SK-N-DZ (cell line): ENCODE results near the gene OR2V1.
"Not testable (repeated sequence)": the region's sequence is repeated elsewhere in the genome, so short reads cannot be mapped to it uniquely, and the experiment has no call there.

Experiments used
- DNase-seq: peaks from one replicate; pipeline ENCODE4 v3.0.0-alpha.2; 2015; ENCODE audit warnings: low spot score

Gene OR2V1

DNA sequence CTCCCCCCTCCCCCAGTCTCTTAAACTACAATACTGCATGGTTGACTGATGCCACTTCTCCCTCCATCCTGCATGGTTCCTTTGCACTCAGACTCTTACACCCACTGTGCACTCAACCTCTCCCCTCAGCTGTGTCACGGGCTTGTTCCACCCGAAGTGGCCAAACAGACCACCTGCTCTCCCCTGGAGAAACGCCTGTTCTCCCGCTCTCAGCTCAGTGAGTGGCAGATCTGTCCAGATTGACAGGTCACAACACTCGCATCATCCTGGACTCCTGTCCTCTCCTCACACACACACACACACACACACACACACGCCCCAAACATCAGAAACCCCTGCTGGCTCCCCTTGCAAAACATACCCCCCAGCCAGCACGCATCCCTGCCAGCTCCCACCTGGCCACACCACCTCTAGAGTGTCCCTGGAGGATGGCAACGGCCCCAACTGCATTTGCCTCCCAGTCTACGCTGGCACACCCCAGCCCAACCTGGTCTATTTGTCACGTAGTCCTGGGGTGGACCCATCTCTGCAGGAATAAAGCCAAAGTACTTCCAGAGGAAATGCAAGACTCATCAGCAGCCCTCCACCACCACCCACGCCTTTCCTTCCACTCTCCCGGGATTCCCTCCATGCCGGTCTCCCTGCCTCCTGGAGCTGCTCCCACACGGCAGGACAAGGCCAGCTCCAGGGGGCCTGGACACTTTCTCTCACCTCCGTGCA is 2.9 kb downstream of the OR2V1 start:
- DNase-seq = no peak

DNA sequence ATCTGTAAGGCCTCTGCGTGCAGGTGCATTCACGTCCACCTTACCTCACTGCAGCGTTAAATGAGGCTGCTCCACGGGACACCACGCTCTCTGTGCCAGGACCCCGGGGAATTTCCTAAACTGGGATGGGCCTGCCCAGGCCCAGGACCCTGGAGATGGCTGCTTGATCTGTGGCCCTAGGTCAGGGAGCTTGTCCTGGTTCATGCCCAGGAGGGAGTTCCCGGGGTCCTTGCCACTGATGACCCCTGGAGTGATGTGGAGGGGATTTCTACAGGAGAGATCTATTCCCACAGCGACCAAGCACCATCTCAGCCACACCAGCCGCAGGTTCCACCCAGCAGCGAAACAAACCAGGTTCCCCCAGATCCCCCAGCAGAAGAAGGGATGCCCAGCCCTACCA is 3.5 kb downstream of the OR2V1 start:
- DNase-seq = no peak

DNA sequence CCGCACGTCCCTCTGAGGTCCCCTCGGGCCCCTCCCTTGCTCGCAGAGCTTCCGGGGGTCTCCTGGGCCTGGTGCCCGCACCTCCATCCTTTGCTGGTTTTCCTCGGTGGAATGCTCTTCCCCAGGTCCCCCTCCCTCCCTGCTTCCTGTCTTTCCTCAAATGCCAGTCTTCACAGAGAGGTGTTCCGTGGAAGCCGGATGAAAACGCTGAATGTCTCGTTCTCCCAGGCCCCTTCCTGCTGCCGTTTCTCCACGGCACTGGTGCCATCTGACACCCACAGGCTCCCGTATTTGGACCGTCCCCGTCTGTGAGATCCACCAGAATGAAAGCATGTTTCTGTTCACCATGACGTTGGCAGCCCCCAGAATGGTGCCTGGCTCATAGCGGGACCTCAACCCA is 4.1 kb downstream of the OR2V1 start:
- DNase-seq = no peak

DNA sequence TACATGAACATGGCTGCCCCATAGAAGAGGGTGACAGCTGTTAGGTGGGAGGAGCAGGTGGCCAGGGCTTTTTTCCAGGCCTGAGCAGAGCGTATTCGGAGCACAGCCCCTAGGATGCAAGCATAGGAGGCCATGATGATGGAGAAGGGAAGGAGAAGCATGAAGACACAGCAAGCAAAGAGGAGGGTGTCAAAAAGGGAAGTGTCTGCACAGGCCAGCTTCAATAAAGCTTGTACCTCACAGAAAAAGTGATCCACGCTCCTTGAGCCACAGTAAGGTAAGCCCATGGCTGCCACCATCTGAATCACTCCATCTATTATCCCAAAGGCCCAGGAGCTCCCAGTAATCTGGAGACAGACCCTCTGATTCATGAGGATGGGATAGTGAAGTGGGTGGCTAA is 6.4 kb downstream of the OR2V1 start:
- no peak for DNase-seq

DNA sequence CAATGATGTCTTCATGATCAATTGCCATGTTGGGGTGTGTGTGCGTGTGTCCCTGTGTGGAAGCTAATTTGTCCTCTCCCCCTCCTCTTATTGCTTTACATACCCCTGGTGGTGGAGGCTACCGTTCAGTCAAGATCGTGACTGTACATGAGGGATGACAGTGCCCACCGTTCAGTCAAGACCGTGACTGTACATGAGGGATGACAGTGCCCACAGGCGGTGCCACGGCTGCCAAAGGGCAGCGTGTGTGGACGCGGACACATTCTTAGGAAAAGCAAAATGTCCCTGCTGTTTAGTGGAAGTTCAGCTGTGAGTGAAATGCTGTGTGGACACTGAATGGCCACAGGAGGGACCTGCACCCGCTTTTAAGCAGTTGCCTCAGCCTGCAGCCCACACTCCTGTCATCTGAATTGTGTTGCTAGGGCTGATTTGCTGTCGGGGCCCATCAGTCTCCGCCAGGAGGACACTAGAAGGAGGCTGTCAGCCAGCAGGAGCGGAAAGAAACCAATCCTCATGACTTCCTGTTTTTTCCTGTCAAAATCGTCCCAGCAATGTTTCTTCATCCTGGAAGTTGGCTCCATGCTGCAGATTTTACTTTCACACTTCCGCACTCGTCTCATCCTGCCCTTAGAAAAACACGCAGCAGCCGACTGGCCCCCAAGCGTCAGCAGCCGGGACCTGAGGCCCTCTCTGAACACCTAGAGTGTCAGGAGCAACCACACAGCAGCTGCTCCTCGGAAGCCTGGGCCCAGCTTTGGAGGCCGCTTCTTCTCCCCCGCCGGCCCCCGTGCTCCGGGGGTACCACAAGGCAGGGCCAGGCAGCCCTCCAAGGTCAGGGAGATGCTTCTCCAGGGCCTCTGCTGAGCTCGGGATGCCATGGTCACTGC is 9.1 kb downstream of the OR2V1 start:
- DNase-seq = no peak

DNA sequence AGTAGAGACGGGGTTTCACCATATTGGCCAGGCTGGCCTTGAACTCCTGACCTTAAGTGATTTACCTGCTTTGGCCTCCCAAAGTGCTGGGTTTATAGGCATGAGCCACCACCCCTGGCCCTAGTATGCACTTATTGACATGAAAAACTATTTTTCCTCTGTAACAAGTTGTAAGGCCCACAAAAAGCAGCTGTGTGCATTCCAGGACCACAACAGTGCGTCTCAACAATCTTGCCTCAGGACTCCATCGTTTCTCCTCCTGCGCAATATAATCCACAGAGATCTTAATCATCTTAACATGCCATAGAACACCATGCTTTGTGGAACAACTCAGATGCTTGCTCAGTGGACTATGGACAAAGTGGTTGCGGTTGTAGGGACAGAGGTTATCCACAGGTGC is 10.2 kb downstream of the OR2V1 start:
- DNase-seq = no peak

DNA sequence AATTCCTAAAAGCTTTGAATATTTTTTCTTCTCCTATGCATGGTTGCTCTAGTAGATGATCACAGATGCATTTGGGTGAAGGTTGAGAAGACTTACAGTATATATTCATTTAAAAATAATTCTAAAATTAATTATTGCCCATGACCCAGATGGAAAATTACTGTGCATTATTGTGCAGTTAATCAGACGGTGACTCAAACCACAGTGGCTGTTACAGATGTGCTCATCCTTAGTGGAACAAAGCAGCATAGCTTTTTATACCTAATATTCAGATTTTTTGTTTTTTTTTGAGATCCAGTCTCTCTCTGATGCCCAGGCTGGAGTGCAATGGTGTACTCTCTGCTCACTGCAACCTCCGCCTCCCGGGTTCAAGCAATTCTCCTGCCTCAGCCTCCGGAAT is 10.7 kb downstream of the OR2V1 start:
- DNase-seq = no peak

DNA sequence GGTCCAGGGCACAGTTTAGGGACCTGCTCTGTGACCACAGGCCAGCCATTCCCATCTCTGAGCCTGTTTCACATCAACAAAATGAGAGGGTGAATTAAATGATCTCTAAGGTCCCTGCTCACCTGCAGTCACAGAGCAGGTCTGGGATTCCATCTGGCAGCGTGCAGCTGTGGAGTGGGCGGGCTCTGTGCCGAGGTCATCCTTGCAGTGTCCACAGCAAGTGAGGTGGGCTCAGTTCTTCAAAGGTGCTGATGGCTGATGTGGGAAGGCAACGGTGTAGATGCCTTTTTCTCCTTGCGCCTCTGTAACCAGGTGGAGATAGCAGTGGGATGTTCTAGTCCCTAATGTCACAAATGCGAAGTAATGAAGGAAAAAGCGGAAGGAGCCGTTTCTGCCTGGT is 11.9 kb downstream of the OR2V1 start:
- no peak for DNase-seq

DNA sequence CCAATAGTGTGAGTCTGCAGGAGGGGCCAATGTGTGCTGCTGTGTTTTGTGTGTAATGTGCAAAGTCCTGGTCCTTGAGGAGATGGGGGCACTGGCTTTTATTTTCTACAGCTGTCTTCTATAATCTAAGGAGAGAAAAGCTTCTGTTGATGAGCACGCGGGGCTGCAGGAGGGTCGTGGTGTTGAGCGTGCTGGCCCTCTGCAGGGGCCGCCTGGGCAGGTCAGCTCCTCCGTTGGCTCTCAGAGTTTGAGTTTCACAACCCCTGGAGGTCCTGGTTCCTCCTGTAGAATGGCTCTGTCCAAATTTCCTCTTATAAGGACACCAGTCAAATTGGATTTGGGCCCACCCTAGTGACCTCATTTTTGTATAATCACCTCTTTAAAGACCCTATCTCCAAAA is 12.6 kb downstream of the OR2V1 start:
- no peak for DNase-seq

DNA sequence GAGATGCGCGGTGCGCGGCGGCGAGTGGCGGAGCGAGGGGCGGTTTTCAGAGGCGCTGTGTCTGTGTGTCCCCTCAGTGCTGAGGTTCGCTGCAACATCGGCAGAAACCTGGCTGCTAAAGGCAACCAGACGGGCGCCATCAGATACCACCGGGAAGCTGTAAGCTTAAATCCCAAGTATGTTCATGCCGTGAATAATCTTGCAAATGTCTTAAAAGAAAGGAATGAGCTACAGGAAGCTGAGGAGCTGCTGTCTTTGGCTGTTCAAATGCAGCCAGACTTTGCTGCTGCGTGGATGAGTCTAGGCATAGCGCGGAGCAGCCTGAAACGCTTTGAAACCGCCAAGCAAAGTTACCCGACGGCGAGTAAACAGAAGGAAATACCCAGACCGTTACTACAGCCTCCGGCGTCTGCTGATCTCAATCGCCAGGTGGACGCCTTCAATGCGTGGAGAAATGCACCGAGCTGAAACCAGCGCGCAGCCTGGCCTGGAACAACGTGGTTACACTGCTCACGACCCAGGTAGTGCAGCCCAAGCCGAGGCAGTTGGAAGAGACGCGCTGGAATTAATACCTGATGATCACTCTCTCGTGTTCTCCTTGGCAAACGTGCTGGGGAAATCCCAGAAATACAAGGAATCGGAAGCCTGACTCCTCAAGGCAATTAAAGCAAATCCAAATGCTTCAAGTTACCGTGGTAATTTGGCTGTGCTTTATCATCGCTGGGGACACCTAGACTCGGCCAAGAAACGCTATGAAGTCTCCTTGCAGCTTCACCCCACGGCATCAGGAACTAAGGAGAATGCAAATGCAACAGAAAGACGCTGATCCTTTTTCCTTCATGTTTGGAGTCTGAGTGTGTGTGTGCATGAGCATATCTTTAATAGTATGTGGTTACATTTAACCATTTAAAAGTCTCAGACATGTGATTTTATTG is 15.9 kb downstream of the OR2V1 start:
- DNase-seq = no peak

DNA sequence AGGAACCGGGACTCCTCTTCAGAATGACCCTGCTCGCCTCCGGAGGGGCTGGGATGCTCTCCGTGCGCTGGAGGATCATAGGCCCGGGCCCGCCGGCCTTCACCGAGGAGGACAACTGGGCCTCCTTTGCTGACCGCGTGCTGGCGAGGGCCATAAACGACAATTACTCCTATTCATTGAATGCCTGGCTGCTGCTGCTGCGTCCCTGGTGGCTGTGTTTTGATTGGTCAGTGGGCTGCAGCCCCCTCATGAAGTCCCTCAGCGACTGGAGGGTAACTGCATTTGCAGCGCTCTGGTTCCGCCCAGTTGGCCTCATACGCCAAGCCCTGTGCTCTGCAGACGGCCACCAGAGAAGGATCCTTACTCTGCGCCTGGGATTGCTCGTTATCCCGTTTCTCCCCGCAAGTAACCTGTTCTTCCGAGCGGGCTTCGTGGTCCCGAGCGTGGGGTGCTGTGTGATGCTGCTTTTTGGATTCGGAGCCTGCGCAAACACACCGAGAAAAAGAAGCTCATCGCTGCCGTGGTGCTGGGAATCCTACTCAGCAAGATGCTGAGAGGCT is 16.6 kb downstream of the OR2V1 start:
- no peak for DNase-seq

DNA sequence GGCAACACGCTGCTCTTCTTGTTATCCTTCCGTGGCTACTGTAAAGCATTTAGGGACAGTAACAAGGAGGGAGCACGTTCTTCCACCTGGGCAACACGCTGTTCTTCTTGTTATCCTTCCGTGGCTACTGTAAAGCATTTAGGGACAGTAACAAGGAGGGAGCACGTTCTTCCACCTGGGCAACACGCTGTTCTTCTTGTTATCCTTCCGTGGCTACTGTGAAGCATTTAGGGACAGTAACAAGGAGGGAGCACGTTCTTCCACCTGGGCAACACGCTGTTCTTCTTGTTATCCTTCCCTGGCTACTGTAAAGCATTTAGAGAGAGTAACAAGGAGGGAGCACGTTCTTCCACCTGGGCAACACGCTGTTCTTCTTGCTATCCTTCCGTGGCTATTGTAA is 17.4 kb downstream of the OR2V1 start:
- DNase-seq = not testable (repeated sequence)

DNA sequence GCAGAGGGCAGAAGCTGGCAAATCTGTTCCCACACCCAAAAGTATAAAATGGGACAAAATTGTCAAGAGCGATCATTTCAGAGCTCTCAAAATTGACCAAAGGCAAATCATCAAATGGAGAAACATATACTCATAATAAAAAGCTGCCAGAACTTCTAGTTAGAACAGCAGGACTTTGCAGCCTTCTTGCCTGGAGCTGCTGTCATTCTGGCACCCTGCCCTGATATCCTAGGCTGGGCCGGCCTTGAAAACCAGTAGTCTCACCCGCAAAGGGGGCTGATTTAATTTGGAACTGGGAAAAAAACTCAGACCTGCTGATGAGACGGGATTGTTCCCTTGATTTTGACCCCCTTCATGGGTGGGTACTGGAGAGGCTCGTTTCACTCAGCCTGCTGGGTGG is 18.5 kb downstream of the OR2V1 start:
- no peak for DNase-seq

DNA sequence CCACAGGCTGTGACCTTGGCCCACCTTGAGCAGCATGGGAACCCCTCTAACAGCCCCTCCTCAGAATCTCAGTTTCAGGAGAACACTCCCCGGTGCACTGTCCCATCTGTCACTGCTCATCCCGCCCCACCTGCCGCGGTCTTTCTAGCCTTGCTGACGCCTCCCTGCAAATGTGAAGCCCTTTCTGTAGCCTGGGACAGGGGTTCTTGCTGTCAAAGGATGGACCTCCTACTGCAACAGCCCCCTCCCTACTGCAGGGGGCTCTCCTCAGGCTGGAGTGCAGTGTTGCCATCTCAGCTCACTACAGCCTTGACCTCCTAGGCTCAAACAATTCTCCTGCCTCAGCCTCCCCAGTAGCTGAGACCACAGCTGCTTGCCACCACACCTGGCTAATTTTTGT is 20.0 kb downstream of the OR2V1 start:
- DNase-seq = no peak

DNA sequence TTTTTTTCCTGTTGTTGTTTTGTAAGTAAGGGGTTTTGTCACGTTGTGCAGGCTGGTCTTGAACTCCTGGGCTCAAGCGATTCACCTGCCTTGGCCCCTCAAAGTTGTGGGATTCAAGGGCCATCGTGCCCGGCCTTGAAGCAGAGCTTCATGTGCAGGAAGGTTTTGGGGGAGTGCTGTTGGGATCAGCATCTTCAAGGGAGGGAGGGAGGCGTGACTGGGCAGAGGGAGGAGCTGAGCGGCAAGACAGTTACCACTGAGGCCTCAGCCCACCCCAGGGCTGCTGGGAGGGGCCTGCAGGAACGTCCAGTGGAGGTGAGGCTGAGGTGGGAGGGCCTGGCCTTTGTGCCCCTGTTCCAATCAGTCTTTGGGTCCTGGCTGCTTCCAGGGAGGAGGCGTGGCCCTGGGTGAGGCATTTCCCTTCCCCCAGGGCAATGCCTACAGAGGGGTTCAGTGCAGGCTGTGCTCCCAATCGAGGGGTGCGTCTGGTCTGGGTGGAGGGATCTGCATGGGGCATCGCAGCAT is 21.4 kb downstream of the OR2V1 start:
- DNase-seq = no peak

DNA sequence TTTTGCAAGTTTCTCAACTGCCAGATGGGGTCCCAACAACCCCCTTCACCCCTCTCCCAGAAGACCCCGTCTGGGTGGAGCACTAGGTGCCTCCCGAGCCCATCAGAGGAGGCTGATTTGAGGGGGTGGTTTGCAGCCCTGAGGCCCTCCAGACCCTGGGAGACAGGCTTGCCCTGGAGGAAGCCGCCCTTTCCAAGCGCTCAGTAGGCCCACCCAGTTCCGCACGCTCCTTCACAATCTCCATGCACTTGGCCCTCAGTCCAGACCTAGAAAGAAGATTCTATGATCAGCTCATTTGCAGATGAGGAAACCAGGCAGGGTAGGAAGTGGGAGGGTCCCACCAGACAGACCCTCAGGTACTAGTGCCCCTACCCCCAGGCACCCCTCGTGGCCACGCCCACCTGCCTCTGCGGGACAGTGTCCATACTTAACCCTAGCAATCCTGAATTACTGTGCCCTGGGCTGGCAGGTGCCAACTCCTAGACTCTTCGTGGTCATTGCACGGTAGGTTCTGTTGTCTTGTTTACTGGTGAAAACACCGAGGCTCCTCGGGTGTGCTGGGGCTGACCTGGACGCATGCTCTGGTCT is 22.3 kb downstream of the OR2V1 start:
- no peak for DNase-seq

DNA sequence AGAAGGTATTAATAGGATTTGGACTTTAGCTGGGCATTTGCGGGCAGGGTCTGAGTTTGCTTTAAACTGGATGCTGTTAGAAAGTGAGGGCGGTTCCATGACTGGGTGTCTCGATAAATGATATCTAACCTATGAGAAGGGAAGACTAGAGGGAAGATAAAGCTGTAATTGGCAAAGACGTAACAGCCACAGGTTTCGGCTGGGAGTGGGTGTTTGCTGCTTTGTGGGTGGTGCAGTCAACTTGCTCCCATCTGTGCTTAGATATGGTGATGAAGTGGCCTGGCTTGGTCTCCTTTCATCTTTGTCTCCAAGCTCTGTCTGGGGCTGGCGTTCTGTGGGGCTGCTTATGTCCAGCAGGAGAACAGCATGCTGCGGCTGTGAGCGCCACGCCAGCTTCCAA is 23.3 kb downstream of the OR2V1 start:
- DNase-seq = no peak

DNA sequence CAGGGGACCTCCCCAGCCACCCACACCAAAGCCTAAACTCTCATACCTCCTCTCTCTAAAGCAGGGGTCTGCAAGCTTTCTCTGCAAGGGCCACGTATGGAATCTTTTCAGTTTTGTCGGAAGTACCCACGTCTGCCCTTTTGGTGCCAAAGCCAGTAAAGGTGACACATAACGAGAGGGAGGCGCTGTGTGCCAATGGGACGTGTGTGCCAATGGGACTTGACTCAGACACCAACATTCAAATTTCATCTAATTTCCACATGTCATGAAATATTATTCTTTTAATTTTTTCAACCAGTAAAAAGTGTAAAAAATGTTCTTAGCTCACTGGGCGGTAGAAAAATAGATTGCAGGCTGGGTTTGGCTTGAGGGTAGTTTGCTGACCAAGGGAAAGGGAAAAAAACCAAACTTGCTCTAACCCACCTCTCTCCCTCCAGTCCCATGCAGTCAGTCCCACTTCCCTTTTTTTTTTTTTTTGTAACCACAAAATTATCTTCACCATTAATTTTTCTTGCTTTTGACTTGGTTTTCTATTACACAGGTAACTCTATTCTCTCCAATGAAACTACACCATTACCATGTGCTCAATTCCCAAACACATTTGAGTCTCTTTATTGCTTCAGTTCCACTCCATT is 25.5 kb downstream of the OR2V1 start:
- DNase-seq = no peak

DNA sequence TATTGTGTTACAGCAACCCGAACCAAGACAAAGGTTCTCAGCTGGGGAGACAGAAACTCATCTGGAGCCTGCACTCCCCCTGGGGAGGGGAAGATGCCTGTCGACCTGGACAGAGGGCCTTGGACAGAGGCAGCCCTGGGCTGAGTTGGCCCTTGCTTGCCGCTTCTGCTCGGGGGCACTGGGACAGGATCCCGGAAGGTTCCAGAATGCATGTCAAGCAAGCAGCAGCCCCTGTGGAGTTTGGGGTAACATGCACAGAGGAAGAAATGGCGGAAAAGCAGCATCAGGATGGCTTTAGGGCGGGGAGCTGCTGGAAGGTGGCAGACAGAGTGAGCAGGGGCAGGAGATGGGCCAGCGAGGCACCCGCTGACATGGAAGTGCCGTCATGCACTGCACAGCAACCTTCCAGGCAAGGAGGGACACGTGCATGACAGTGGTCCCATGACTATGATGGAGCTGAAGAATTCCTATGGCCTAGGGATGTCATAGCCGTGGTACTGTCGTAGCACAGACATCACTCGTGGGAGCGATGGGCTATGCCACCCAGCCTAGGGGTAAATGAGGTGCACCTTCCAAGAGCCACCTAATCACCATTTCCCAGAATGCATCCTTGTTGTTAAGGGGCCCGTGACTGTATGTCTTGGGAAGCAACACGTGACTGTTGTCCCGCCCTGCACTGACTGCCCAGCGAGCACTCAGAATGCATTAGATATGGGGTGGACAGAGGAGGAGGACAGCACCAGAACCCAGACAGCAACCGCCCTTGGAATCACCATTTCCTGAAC is 26.2 kb downstream of the OR2V1 start:
- not testable (repeated sequence) for DNase-seq

DNA sequence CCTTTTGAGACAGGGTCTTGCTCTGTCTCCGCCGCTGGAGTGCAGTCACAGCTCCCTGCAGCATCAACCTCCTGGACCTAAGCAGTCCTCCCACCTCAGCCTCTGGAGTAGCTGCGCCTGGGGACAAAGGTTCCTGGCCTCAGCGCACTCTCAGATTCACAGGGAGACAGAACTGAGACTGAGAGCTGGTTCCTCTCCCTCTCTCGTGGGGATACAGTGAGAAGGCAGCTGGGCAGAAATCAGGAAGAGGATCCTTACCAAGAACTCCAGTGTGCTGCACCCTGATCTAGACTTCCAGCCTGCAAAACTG is 26.8 kb downstream of the OR2V1 start:
- DNase-seq = not testable (repeated sequence)
